HepG2 (cell line): ENCODE data around the gene ADCY9. TPM values are rescaled to one million over a fixed set of nuclear protein-coding genes. Genes with fewer than 3 reads are reported as not detected.

Experiments
- ATAC-seq: fragments of 200-7000 bp; cut with Tn5 transposase; 3 replicates; pipeline ENCODE4 v1.9.1; 2020; ENCODE audit warnings: mild to moderate bottlenecking, moderate library complexity
- BruUV-seq: library from RNA; stranded (reverse); fragments of 400-500 nt; replicated peaks from 2 replicates; lab custom pipeline; 2021; lab: Mats Ljungman, UMichigan
- CTCF ChIA-PET: fragments of 300-600 bp; formaldehyde crosslinking; extraction: SDS; loops from one replicate; lab custom pipeline; 2021; ENCODE audit warnings: low total read pairs, inconsistent platforms, low intra/inter-chr PET ratio; lab: Yijun Ruan, JAX
- POLR2A ChIA-PET: fragments of 350-600 bp; sonication (Branson Sonifier 250); formaldehyde crosslinking; loops from one replicate; lab custom pipeline; 2020; ENCODE audit warnings: antibody characterized with exemption, inconsistent platforms; lab: Yijun Ruan, JAX
- DNase-seq: peaks from one replicate; pipeline ENCODE4 v3.0.0-alpha.2; 2015; ENCODE audit warnings: low spot score
- FAIRE-seq: peaks from 3 replicates; lab custom pipeline; 2011; peaks lifted over from hg19 to GRCh38; lab: Jason Lieb, UNC
- H2AFZ ChIP-seq: one replicate; pipeline ENCODE4 v1.6.1; 2011; ENCODE audit warnings: low read length, inconsistent platforms
- H3K27ac ChIP-seq: fragments of 300-600 bp; 3 replicates; pipeline ENCODE4 v1.8.0; 2011; ENCODE audit warnings: mixed run types, mild to moderate bottlenecking, mixed read lengths, low read length, inconsistent platforms; ENCODE audit not compliant: insufficient read depth; ENCODE audit errors: extremely low read length
- H3K27me3 ChIP-seq, 2 experiments: fragments of 200-600 bp in 1 of 2; 2 replicates in 1 of 2; 3 replicates in 1 of 2; pipeline versions ENCODE4 v1.6.0 to v1.8.0; 2011; ENCODE audit warnings: low read length in 2 of 2, mild to moderate bottlenecking in 2 of 2, moderate library complexity in 2 of 2, inconsistent platforms in 1 of 2; ENCODE audit not compliant: insufficient read depth in 2 of 2, control insufficient read depth in 1 of 2
- H3K36me3 ChIP-seq, 2 experiments: fragments of 200-600 bp in 1 of 2; replicated peaks in 1 of 2; 2 replicates in 1 of 2; 3 replicates in 1 of 2; pipeline versions ENCODE4 v1.5.1 to v1.8.0; 2011; ENCODE audit warnings: low read length in 2 of 2, inconsistent platforms in 1 of 2; ENCODE audit not compliant: insufficient read depth in 2 of 2, control insufficient read depth in 1 of 2
- H3K4me1 ChIP-seq: 2 replicates; pipeline ENCODE4 v1.5.1; 2012; ENCODE audit warnings: low read length, inconsistent platforms; ENCODE audit not compliant: insufficient read depth
- H3K4me2 ChIP-seq: 2 replicates; pipeline ENCODE4 v1.6.0; 2011; ENCODE audit warnings: low read depth, low read length, inconsistent platforms
- H3K4me3 ChIP-seq, 3 experiments: fragments of 200-600 bp in 1 of 3; sonication (generic), shearing (Covaris generic) in 1 of 3; replicated peaks in 1 of 3; 2 replicates each; pipeline ENCODE4 v1.5.1; 2011 to 2016; ENCODE audit warnings: low read length in 3 of 3, inconsistent platforms in 2 of 3, low read depth in 2 of 3, mild to moderate bottlenecking in 2 of 3, control low read depth in 1 of 3, mixed read lengths in 1 of 3; ENCODE audit not compliant: insufficient read depth in 1 of 3
- H3K79me2 ChIP-seq: one replicate; pipeline ENCODE4 v1.6.1; 2011; ENCODE audit warnings: low read length, inconsistent platforms; ENCODE audit not compliant: insufficient read depth
- H3K9ac ChIP-seq: 2 replicates; pipeline ENCODE4 v1.6.0; 2011; ENCODE audit warnings: mild to moderate bottlenecking, low read depth, low read length, inconsistent platforms; ENCODE audit not compliant: insufficient read depth
- H3K9me3 ChIP-seq: 2 replicates; pipeline ENCODE4 v1.5.1; 2012; ENCODE audit warnings: mild to moderate bottlenecking, low read length
- H4K20me1 ChIP-seq: 2 replicates; pipeline ENCODE4 v1.6.0; 2011; ENCODE audit warnings: inconsistent platforms, mild to moderate bottlenecking, low read length, moderate library complexity; ENCODE audit not compliant: insufficient read depth
- ASH2L ChIP-seq: fragments of 300-600, 200-600 bp; sonication (generic); IDR thresholded peaks from 2 replicates; pipeline ENCODE4 v1.7.0; 2017; ENCODE audit warnings: low read depth, mild to moderate bottlenecking, moderate library complexity, mixed read lengths, low read length; ENCODE audit not compliant: insufficient read length
- SALL1 ChIP-seq: sonication (generic); formaldehyde crosslinking; IDR thresholded peaks from 2 replicates; pipeline ENCODE4 v1.8.0; 2022; ENCODE audit warnings: mild to moderate bottlenecking, missing genetic modification reagents
- U2AF1 ChIP-seq: fragments of 200-400 bp; formaldehyde crosslinking; optimal IDR thresholded peaks from 2 replicates; pipeline ENCODE3; 2017; ENCODE audit warnings: mild to moderate bottlenecking, low read depth, low read length
- ZBTB33 ChIP-seq: sonication (generic); formaldehyde crosslinking; IDR thresholded peaks from 2 replicates; pipeline ENCODE4 v1.4.0; 2020; ENCODE audit warnings: missing genetic modification reagents
- ZFP1 ChIP-seq: IDR thresholded peaks from 2 replicates; pipeline ENCODE4 v1.6.1; 2016
- ZNF687 ChIP-seq: sonication (generic); formaldehyde crosslinking; IDR thresholded peaks from 2 replicates; pipeline ENCODE4 v1.5.1; 2020; ENCODE audit warnings: mild to moderate bottlenecking, missing genetic modification reagents, moderate library complexity
- ZNF724P ChIP-seq: sonication (generic); formaldehyde crosslinking; IDR thresholded peaks from 2 replicates; pipeline ENCODE4 v1.8.0; 2022; ENCODE audit warnings: missing genetic modification reagents, borderline replicate concordance
- WGBS: methylation state at CpG from one replicate; pipeline ENCODE4 v1.1.6; 2017; ENCODE audit warnings: low lambda C conversion rate; 5-methylcytosine and 5-hydroxymethylcytosine counted together
- in situ Hi-C: cut with HindIII; loops from 2 replicates; pipeline ENCODE4 v1.10.0; 2017; ENCODE audit warnings: low pct_unique_long_range_greater_than_20kb; ENCODE audit not compliant: extremely low pct_ligation_motif_present
- intact Hi-C: fragments of 100-400 bp; cut with micrococcal nuclease; formaldehyde crosslinking; loops from one replicate; pipeline ENCODE4 v1.10.0; 2022; ENCODE audit not compliant: unreplicated experiment
- polyA plus RNA-seq, 8 experiments: library from polyadenylated mRNA; depleted of rRNA in 3 of 8; stranded (reverse) in 7 of 8; unstranded in 1 of 8; fragments of >200 nt; fragmentation: Illumina TruSeq in 4 of 8; extraction: Trizol in 4 of 8; gene quantifications; 2 replicates each; pipeline versions ENCODE4 v1.2.1 to v1.2.3, GENCODE V29; 2011 to 2016; ENCODE audit warnings: low read depth in 4 of 8, missing spikeins in 1 of 8, mixed read lengths in 1 of 8; ENCODE audit not compliant: insufficient read depth in 1 of 8
- total RNA-seq, 5 experiments: library from RNA; depleted of rRNA; stranded (reverse); fragments of >200 nt; fragmentation: Illumina TruSeq; extraction: Trizol; gene quantifications; 2 replicates each; pipeline ENCODE4 v1.2.3, GENCODE V29; 2016; ENCODE audit warnings: low read depth in 1 of 5

The ADCY9 gene
- total and polyA plus RNA-seq, 2 of the 13 experiments (the other 11 are each of a cell fraction or from before 2014, with no cell fraction given): 11.2 to 13.9 TPM

GRCh38 chr16:4019371-4019791 lies 96.9 kb downstream of the ADCY9 start:
- ChIA-PET POLR2A (interaction anchor here (1.3 kb wide), 1 partner anchor 14 kb away, joined by 3 read pairs; no protein-coding TSS in a partner anchor), CTCF (no interaction called here)
- H3K27ac ChIP-seq: peak overlapping the region; percentile 41
- WGBS: 50% methylated on average over 5 of the region's 5 CpGs
- intact Hi-C loops (loop anchor here (10.0 kb wide), 1 partner anchor 225 kb away; the partner anchor contains the start of gene SRL), in situ Hi-C loops (loop anchor here (5.0 kb wide), 1 partner anchor 93 kb away; no protein-coding TSS in a partner anchor)
- no peaks in the 10 kb centered on the region for H3K27me3 ChIP-seq
- H3K9me3 ChIP-seq: no peaks in the 10 kb centered on the region
- FAIRE-seq (no peak), DNase-seq (no peak)
- peak overlapping the region; percentile 52 for H3K4me2 ChIP-seq
- peak overlapping the region in 1 of 3 experiments; percentile 30; a peak in 1 of 6 replicates for H3K4me3 ChIP-seq
- peaks cover 64% of the 10 kb centered on the region for H3K4me1 ChIP-seq
- peaks cover 5% of the 10 kb centered on the region for H3K79me2 ChIP-seq
- H2AFZ ChIP-seq: no peak overlapping the region
- H4K20me1 ChIP-seq: peaks cover 5% of the 10 kb centered on the region; the same call in 1 of the 2 replicates
- H3K36me3 ChIP-seq: peaks cover 0 to 4% of the 10 kb centered on the region in 2 experiments; a peak in 1 of 5 replicates
- H3K9ac ChIP-seq: no peak overlapping the region
- TF ChIP-seq ASH2L (peak; percentile 31), U2AF1 (no peak), SALL1 (CRISPR knock-in tag) (0 out of 2 replicates have a peak, but pooled peaks have one; percentile 15)
- TF ChIP-seq, all 625 proteins: peak for 2
- no TSS peak for BruUV-seq
- ATAC-seq: no peak

DNA sequence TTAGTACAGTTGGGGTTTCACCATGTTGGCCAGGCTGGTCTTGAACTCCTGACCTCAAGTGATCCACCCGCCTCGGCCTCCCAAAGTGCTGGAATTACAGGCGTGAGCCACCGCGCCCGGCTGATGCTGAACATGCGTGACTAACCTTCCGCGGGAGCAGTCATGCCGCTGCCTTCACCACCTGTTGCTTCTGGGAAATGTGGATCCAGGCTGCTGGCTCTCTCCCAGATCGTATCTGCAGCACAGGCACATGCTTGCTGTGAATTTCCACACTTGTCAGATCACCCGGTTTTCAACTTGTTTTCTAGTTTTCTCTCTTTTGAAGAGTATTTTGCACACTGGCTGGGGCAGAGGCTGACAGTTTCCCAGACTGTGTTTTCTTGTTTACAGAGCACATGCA lies 97.9 kb downstream of the ADCY9 start:
- H3K4me3 ChIP-seq: no peak overlapping the region
- peaks cover 0 to 4% of the 10 kb centered on the region in 2 experiments; a peak in 1 of 5 replicates for H3K36me3 ChIP-seq
- ATAC-seq (no peak), FAIRE-seq (no peak), DNase-seq (no peak)
- 93% methylated on average over 12 of the region's 12 CpGs for WGBS
- CTCF ChIA-PET: no interaction called here
- BruUV-seq: no TSS peak
- no peaks in the 10 kb centered on the region for H3K27me3 ChIP-seq
- H3K9ac ChIP-seq: no peak overlapping the region
- TF ChIP-seq ZNF687 (CRISPR knock-in tag): peak; percentile 28; the same call in 1 of the 2 replicates
- no peak for TF ChIP-seq ZNF724P
- no peak for TF ChIP-seq ZFP1 (CRISPR knock-in tag)
- TF ChIP-seq ZBTB33: peak; percentile 86
- H3K4me2 ChIP-seq: no peak overlapping the region
- in situ Hi-C loops (loop anchor here (5.0 kb wide), 1 partner anchor 94 kb away; no protein-coding TSS in a partner anchor), intact Hi-C loops (loop anchor here (10.0 kb wide), 1 partner anchor 226 kb away; the partner anchor contains the start of gene SRL)
- peaks cover 74% of the 10 kb centered on the region for H3K4me1 ChIP-seq
- H2AFZ ChIP-seq: no peak overlapping the region
- H3K79me2 ChIP-seq: peaks cover 6% of the 10 kb centered on the region
- peaks cover 5% of the 10 kb centered on the region; the same call in 1 of the 2 replicates for H4K20me1 ChIP-seq
- peak overlapping the region; percentile 17 for H3K27ac ChIP-seq
- no peaks in the 10 kb centered on the region for H3K9me3 ChIP-seq
- POLR2A ChIA-PET: no interaction called here
